AG09309 (cell line): Measurements from ENCODE around the gene TP53BP1.
A peak's percentile ranks its signal among the peaks of the same experiment; 100 is the strongest.

Experiments used
- DNase-seq: peaks from one replicate; pipeline ENCODE4 v3.0.0-alpha.2; 2010; ENCODE audit warnings: low read depth
- H3K4me3 ChIP-seq: 2 replicates; pipeline ENCODE4 v1.5.1; 2011; ENCODE audit warnings: mild to moderate bottlenecking, low read depth, low read length, moderate library complexity; ENCODE audit not compliant: control insufficient read depth
- CTCF ChIP-seq: IDR thresholded peaks from 2 replicates; pipeline ENCODE4 v1.5.1; 2011; ENCODE audit warnings: mild to moderate bottlenecking, low read depth, low read length, inconsistent platforms; ENCODE audit not compliant: insufficient read depth, control insufficient read depth; ENCODE audit errors: missing control alignments

The TP53BP1 gene

GRCh38 chr15:43390723-43391122 is 102.2 kb downstream of the TP53BP1 start:
- H3K4me3 ChIP-seq: no peak overlapping the region
- TF ChIP-seq CTCF: no peak
- DNase-seq: no peak

GRCh38 chr15:43383070-43383469 is 109.9 kb downstream of the TP53BP1 start:
- no peak overlapping the region for H3K4me3 ChIP-seq
- no peak for TF ChIP-seq CTCF
- no peak for DNase-seq

DNA sequence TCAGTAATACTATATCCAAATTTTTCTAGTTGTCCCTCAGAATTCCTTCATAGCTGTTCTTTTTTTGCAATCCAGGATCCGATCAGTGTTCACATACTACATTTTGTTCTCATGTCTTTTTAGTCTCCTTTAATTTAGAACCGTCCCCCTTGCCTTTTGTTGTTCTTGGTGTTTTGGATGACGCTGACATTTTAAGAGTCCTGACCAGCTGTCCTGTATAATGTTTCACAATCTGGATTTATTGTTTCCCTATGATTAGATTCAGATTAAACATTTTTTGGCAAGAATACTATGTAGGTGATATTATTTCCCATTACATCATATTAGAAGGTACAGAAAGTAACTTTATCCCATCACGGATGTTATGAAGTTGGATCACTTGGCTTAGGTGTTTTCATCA is 110.6 kb downstream of the TP53BP1 start:
- TF ChIP-seq CTCF: no peak
- no peak overlapping the region for H3K4me3 ChIP-seq

GRCh38 chr15:43378601-43379000 is 114.4 kb downstream of the TP53BP1 start:
- DNase-seq: no peak
- TF ChIP-seq CTCF: no peak
- no peak overlapping the region for H3K4me3 ChIP-seq

More for the DNA sequence above, 110.6 kb downstream of the TP53BP1 start:
- DNase-seq: no peak

DNA sequence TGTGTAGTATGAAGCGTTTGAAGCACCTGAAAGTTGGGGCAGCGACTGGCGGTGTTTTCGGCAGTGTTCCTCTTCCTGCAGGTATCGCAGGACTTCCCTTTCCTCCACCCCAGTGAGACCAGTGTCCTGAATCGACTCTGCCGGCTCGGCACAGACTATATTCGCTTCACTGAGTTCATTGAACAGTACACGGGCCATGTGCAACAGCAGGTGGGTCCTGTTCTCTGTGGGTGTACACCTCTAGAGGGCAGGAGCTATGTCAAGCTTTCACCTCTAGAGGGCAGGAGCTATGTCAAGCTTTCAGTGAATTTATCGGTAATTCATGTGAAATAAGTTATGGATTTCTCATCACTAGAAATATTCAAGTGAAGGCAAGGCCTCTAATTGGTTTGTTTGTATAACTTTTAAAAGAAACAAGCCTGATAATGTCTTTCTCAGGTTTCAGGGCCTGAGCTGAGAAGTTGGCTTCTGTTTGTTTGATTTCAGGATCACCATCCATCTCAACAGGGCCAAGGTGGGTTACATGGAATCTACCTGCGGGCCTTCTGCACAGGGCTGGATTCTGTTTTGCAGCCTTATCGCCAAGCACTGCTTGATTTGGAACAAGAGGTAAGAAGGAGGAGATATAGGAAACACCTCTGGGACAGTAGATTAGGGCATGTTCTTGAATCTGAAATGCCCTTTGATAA is 116.8 kb downstream of the TP53BP1 start:
- no peak for DNase-seq
- peak; percentile 81 for TF ChIP-seq CTCF
- H3K4me3 ChIP-seq: no peak overlapping the region

GRCh38 chr15:43370975-43371974 is 121.7 kb downstream of the TP53BP1 start, which contains the start of the genes TUBGCP4 and ZSCAN29:
TSS of gene TUBGCP4 (plus strand) at chr15:43371101. CDS start at chr15:43371355, 254 bp downstream.
TSS of gene ZSCAN29 (minus strand) at chr15:43371043. CDS start at chr15:43369913, 1,130 bp downstream.
- no peak for DNase-seq
- H3K4me3 ChIP-seq: peak within 1 kb of the TSS; percentile 73
- TF ChIP-seq CTCF: peak; percentile 28
